ENCODE data around the gene CARHSP1. TPM values are rescaled to one million over a fixed set of nuclear protein-coding genes. Genes with fewer than 3 reads are reported as not detected.

Gene CARHSP1
- total RNA-seq, 1 donor from 2014 or later = 70.2 TPM

GRCh38 chr16:8826278-8826879, 42.4 kb downstream of the CARHSP1 start:
- H3K36me3 Mint-ChIP-seq (ENCODE audit: unreplicated experiment) = peaks cover 46% of the 10 kb centered on the region
- DNase-seq (ENCODE audit: extremely low spot score, unreplicated experiment) = no peak
- TF ChIP-seq CTCF (IDR thresholded peaks at IDR 0.05) = no peak
- no peaks in the 10 kb centered on the region for H3K27me3 Mint-ChIP-seq (ENCODE audit: unreplicated experiment)
- no peaks in the 10 kb centered on the region for H3K9me3 Mint-ChIP-seq (ENCODE audit: unreplicated experiment)
- H3K4me3 Mint-ChIP-seq (ENCODE audit: unreplicated experiment) = no peak overlapping the region
- H3K27ac Mint-ChIP-seq (ENCODE audit: unreplicated experiment) = no peak overlapping the region
- peaks cover 2% of the 10 kb centered on the region for H3K4me1 Mint-ChIP-seq (ENCODE audit: unreplicated experiment)

DNA sequence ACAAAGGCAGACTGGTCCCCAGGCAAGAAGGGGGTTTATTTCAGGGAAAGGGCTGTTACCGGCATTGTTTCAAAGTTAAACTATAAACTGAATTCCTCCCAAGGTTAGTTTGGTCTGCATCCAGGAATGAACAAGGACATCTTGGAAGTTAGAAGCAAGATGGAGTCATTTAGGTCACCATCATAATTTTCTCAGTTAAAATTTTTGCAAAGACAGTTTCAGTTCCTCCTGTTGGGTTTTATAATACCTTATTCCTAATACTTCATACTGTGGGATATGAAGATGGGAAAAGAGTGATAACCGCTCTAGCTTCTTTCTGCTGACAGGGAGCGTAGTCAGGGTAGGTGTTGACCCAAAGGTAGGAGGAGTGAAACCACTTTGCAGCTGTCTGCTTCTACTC, 46.4 kb downstream of the CARHSP1 start:
- Mint-ChIP-seq H3K4me3 (ENCODE audit: unreplicated experiment) (no peak overlapping the region), H3K36me3 (ENCODE audit: unreplicated experiment) (peaks cover 47% of the 10 kb centered on the region), H3K4me1 (ENCODE audit: unreplicated experiment) (peaks cover 2% of the 10 kb centered on the region), H3K27me3 (ENCODE audit: unreplicated experiment) (no peaks in the 10 kb centered on the region), H3K27ac (ENCODE audit: unreplicated experiment) (no peak overlapping the region), H3K9me3 (ENCODE audit: unreplicated experiment) (no peaks in the 10 kb centered on the region)
- DNase-seq (ENCODE audit: extremely low spot score, unreplicated experiment) = no peak
- no peak for TF ChIP-seq CTCF (IDR thresholded peaks at IDR 0.05)

GRCh38 chr16:8819411-8820034, 49.3 kb downstream of the CARHSP1 start:
- H3K4me1 Mint-ChIP-seq (ENCODE audit: unreplicated experiment) = no peaks in the 10 kb centered on the region
- no peaks in the 10 kb centered on the region for H3K27me3 Mint-ChIP-seq (ENCODE audit: unreplicated experiment)
- TF ChIP-seq CTCF (IDR thresholded peaks at IDR 0.05) = no peak
- H3K9me3 Mint-ChIP-seq (ENCODE audit: unreplicated experiment) = no peaks in the 10 kb centered on the region
- peaks cover 51% of the 10 kb centered on the region for H3K36me3 Mint-ChIP-seq (ENCODE audit: unreplicated experiment)
- DNase-seq (ENCODE audit: extremely low spot score, unreplicated experiment) = no peak
- H3K27ac Mint-ChIP-seq (ENCODE audit: unreplicated experiment) = no peak overlapping the region
- H3K4me3 Mint-ChIP-seq (ENCODE audit: unreplicated experiment) = no peak overlapping the region

DNA sequence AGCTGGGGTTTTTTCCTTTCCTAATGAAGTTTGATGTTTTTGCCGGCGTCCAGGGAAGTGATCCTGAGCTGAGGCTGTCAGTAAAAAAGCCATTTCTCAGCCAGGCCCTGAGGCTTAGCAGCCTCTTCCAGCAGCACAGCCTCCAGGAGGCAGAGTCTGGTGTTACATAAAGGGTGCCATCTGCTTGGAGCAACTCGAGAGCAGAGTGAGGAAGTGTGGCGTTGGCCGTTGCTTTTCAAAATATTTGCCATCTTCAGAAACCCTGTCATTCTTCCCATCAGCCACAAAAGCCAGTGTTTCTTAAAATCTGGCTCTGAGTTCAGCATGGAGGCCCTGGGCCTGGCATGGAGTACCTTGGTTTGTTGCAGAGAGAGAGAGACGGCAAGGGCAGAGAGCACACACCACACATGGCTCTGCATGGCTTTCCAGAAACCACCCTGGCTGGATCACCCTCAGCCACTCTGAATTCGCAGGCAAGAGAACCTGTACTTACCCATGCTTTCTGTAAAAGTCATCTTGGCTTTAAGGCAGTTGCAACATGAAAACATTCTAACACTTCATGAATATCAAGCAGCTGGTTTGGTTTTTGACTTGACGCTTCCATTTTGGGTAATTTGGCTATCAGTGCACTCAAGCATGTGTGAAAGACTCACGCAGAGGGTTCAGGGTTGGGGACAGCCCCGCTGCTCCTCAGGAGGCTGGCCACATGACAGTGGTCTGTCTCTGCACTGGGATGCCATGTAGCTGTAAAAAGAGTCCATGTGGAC, 50.1 kb downstream of the CARHSP1 start:
- Mint-ChIP-seq H3K4me1 (ENCODE audit: unreplicated experiment) (no peaks in the 10 kb centered on the region), H3K27ac (ENCODE audit: unreplicated experiment) (peak overlapping the region; percentile 18), H3K36me3 (ENCODE audit: unreplicated experiment) (peaks cover 52% of the 10 kb centered on the region), H3K27me3 (ENCODE audit: unreplicated experiment) (no peaks in the 10 kb centered on the region), H3K9me3 (ENCODE audit: unreplicated experiment) (no peaks in the 10 kb centered on the region), H3K4me3 (ENCODE audit: unreplicated experiment) (no peak overlapping the region)
- TF ChIP-seq CTCF (IDR thresholded peaks at IDR 0.05) = no peak
- DNase-seq (ENCODE audit: extremely low spot score, unreplicated experiment) = no peak

Measured in osteocyte (in vitro differentiated cells).